Memory B cell (primary cell): ENCODE measurements around the gene ARHGAP4.

ENCODE experiments used
- ATAC-seq: fragments of 150-1000 bp; cut with Tn5 transposase; 2 replicates; pipeline ENCODE4 v1.10.0; 2021; ENCODE audit warnings: low read depth, mild to moderate bottlenecking, moderate library complexity
- DNase-seq, 2 donors: peaks; one replicate each; pipeline ENCODE4 v3.0.0; 2022; ENCODE audit warnings: low spot score in 2 of 2
- H3K27ac Mint-ChIP-seq: one replicate; pipeline ENCODE4 v1.8.0; 2022; ENCODE audit warnings: mild to moderate bottlenecking, moderate library complexity, mixed read lengths
- H3K27me3 Mint-ChIP-seq: one replicate; pipeline ENCODE4 v1.8.0; 2022; ENCODE audit warnings: mixed read lengths
- H3K36me3 Mint-ChIP-seq: one replicate; pipeline ENCODE4 v1.8.0; 2022; ENCODE audit warnings: mild to moderate bottlenecking, mixed read lengths
- H3K4me1 Mint-ChIP-seq: one replicate; pipeline ENCODE4 v1.8.0; 2022; ENCODE audit warnings: mixed read lengths
- H3K4me3 Mint-ChIP-seq: one replicate; pipeline ENCODE4 v1.8.0; 2022; ENCODE audit warnings: mild to moderate bottlenecking, moderate library complexity, mixed read lengths
- H3K9me3 Mint-ChIP-seq: one replicate; pipeline ENCODE4 v1.8.0; 2022; ENCODE audit warnings: mixed read lengths

The ARHGAP4 gene

DNA sequence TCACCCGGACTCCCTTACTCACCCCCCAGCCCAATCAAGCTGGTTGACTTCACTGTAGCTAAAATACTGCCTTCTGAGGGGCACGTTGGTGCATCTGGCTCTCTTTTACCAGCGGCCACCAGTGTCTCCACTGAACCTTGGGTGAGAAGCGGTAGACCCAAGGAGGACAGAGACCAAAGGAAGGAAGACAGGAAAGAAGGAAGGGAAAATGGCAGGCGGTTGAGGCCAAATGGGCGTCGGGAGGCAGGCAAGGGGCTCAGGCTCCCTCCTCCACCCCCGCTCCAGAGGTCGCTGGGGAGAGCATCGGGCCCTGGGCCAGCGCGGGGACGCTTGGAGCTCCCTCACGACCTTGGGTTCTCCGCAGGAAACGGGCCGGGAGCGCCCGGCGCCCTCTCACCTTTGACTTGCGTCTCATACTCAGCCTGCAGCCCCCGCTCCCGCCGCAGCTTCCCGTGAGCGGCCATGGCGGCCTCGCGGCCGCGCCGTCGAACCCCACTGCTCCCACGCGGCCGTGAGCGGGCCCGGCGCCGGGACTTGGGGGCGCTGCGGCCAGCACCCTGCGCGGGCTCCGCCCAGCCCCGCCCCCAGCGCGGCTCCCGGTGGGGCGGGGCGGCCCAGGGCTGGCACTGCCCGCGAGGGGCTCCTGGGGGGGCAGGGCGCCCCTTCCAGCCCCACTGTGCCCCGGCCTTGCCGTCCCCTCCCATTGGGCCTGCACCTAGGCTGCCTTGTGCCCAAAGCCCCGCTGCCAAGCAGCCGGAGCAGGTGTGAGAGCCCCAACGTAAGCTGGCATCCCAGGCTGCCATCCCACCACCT lies at the start of gene ARHGAP4:
Gene ARHGAP4 (minus strand): TSS at position 526 of the 813 bp plus-strand sequence. CDS start 62 bp downstream, at position 464.
- peaks cover 20% of the 10 kb centered on the region for H3K4me1 Mint-ChIP-seq
- peaks cover 3% of the 10 kb centered on the region for H3K36me3 Mint-ChIP-seq
- H3K27ac Mint-ChIP-seq: peak within 1 kb of the TSS; percentile 96
- H3K9me3 Mint-ChIP-seq: no peaks in the 10 kb centered on the region
- H3K27me3 Mint-ChIP-seq: no peaks in the 10 kb centered on the region
- DNase-seq: peak in 1 of 2 donors; percentile 24
- peak within 1 kb of the TSS; percentile 98 for H3K4me3 Mint-ChIP-seq
- ATAC-seq: peak; percentile 2

DNA sequence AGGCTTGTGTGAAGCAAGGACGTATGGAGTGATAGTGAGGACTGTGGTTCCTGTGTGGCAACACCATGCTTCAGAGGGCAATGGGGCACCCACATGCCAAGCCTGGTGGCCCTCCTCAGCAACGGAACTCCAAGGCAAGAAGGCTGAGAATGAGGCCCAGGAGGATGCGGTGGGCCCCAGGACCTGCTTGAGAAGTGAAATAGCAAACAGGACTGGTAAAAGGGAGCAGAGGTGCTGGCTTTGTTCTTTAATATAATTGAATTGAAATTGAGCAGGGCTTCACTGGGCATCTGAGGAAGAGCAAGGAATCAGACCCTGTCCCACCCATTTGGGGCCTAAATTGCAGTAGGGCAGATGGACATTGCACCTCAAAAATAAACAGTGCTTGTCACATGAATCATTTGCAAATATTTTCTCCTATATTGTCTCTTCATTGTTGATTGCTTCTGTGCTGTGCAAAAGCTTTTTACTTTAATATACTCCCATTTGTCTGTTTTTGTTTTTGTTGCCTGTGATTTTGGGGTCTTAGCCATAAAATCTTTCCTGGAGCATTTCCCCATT lies 48.7 kb upstream of the ARHGAP4 start:
- H3K4me1 Mint-ChIP-seq: peaks cover 9% of the 10 kb centered on the region
- H3K9me3 Mint-ChIP-seq: no peaks in the 10 kb centered on the region
- no peak for ATAC-seq
- H3K27me3 Mint-ChIP-seq: no peaks in the 10 kb centered on the region
- no peak overlapping the region for H3K4me3 Mint-ChIP-seq
- DNase-seq: no peak
- peaks cover 2% of the 10 kb centered on the region for H3K36me3 Mint-ChIP-seq
- H3K27ac Mint-ChIP-seq: peak overlapping the region; percentile 87

DNA sequence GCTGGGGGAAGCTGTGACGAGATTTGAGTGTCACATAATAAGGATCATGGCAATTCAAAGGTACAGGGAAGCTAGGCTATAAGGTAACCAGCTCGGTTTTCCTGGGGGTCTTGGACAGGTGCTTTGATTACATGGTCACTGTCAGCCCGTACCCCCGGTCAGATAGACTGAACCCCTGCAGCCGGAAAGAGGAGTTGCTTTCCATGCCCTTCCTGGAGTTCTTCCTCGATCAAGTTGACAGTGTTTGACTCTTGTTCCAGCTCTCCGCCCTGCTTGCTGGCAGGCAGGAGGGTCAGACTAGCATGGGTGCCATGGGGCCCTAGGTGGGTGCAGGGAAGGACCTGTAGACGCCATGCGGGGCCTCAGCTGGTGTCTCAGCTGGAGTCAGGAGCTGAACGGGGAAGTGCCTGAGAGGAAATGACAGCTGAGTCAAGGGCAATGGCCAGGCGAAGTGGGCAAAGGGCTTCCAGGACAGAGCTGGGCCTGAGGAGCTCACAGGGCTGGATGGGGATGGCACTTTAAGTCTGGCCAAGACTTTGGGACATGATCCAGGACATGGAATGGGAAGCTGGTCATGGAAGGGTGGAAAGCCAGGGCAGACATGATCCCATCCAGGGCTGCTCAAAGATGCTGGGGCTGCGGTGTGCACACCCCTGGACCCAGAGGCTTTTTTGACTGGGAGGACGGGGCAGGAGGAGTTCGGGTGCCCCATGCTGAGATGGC lies 48.1 kb upstream of the ARHGAP4 start:
- ATAC-seq (no peak), DNase-seq (no peak)
- Mint-ChIP-seq H3K4me3 (peak overlapping the region; percentile 80), H3K9me3 (no peaks in the 10 kb centered on the region), H3K36me3 (peaks cover 2% of the 10 kb centered on the region), H3K27ac (peak overlapping the region; percentile 87), H3K27me3 (no peaks in the 10 kb centered on the region), H3K4me1 (peaks cover 14% of the 10 kb centered on the region)

DNA sequence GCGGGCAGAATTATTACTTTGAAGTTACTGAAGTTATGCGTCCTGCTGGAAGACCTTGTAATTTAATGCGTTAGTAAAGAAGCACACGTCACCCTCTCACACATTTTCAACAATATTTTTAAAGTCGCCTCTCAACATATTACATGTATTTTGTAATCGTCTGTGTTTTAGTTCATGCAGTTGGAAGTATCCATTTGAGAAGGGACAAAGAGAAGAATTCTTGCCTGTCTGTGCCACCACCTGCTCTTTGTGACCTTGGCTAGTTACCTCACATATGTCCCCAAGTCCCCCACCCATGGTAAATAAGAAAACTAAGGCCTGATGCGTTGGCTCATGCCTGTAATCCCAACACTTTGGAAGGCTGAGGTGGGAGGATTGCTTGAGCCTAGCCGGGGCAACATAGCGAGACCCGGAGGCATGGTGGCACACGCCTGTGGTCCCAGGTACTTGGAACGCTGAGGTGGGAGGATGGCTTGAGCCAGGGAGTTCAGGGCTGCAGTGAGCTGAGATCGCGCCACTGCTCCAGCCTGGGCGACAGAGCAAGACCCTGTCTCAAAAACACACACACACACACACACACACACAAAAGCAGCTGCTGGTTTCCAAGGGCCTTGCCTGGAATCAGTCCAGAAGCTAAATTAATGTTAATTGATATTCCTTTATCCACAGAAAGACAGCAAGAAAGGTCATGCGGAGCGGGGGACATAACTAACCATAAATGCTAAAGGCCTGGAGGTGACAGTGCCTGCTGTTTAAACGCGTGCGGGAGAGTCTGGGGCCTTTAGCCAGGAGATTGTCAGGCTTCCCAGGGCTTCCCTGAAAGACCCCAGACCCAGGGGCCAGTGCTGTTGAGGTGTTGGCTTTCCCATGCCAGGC lies 47.3 kb upstream of the ARHGAP4 start:
- Mint-ChIP-seq H3K36me3 (peaks cover 2% of the 10 kb centered on the region), H3K9me3 (no peaks in the 10 kb centered on the region), H3K27me3 (no peaks in the 10 kb centered on the region), H3K27ac (peak overlapping the region; percentile 97), H3K4me1 (peaks cover 14% of the 10 kb centered on the region), H3K4me3 (peak overlapping the region; percentile 80)
- DNase-seq (no peak), ATAC-seq (no peak)

DNA sequence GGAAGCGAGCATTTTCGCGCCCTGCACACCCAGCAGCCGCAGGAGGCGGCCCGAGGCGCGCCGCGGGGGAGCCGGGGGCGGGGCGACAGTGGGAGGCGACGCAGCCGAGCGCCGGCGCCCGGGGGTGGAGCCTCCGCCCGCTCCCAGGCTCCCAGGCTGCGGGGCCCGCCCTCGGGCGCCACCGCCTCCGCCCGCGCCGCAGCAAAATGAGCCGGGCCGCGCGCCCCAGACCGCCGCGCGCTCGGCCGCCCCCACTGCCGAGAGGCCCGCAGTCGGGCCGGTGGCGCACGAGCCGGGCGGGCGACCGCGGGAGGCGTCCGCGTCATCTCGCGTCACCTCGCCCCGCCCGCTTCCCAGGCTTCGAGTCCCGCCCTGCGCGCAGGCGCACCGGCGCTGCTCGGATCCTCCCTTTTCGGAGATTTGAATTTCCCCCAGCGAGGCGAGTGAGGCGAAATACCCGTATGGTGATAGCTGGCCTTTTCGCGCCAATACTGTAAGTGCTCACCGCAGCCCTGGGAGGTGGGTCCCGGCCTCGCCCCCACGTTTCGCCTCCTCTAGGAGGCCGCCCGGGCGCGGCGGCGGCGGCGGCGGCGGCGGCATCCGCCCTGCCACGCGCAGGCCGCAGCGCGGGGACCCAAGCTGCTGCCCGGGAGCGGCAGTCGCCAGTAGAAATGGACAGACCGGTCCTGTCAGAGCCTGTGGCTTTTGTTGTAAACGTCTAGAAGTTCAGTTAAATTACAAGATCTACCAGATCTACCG lies 46.5 kb upstream of the ARHGAP4 start, which contains the start of gene TMEM187:
Gene TMEM187 (plus strand): TSS at position 387 of the 759 bp plus-strand sequence. CDS start 9,309 bp downstream, outside the sequence.
- H3K27me3 Mint-ChIP-seq: no peaks in the 10 kb centered on the region
- peak within 1 kb of the TSS; percentile 97 for H3K27ac Mint-ChIP-seq
- peaks cover 20% of the 10 kb centered on the region for H3K4me1 Mint-ChIP-seq
- peak within 1 kb of the TSS; percentile 100 for H3K4me3 Mint-ChIP-seq
- H3K9me3 Mint-ChIP-seq: no peaks in the 10 kb centered on the region
- H3K36me3 Mint-ChIP-seq: peaks cover 2% of the 10 kb centered on the region
- ATAC-seq: peak; percentile 51
- DNase-seq: peak; percentile 82 to 86

DNA sequence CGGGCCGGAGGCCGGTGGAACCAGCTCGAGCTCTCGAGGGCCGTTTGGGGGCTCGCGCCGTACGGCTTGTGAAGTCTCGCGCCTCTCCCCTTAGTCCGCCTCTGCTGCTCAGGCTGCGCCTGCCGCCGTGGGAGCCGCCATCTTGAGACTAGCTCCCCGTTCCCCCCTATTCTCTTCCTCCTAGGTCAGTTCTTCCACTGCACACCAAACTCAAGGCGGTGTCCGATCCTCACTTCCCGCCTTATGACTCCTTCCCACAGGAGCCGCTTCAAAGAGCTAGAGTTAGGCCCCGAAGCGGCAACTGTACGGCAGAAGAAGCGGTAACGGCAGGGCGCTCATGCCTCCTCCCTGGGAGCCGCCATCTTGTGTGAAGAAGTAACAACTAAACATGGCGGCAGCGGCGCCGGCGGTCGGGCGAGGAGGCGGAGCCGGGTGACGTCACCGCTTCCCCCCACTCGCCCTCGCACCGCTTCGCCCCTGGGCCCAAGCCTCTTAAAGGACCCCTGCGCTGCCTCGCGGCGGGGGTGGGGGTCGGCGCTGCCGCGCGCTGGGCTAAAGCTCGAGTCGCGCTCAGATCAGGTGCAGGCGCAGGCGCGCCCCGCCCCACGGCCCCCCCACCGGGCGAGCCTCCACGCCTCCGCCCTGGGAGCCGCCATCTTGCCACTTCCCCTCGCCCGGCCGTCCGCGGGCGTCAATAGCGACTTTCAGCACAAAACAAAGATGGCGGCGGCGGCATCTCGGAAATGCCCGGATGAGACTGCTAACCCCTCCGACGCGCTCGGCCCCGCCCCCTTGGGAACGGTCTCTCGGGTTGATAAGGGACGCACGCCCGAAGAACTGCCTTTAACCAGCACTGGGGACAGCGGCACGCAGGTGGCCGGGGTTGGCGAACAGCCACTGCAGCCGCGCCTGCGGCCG lies 45.6 kb upstream of the ARHGAP4 start, which contains the start of gene HCFC1:
Gene HCFC1 (minus strand): TSS at position 369 of the 918 bp plus-strand sequence. CDS start 978 bp downstream, outside the sequence.
- Mint-ChIP-seq H3K27ac (peak within 1 kb of the TSS; percentile 97), H3K27me3 (no peaks in the 10 kb centered on the region), H3K9me3 (no peaks in the 10 kb centered on the region), H3K36me3 (peaks cover 2% of the 10 kb centered on the region), H3K4me1 (peaks cover 25% of the 10 kb centered on the region), H3K4me3 (peak within 1 kb of the TSS; percentile 100)
- ATAC-seq (peak; percentile 49), DNase-seq (peak; percentile 86 to 88)

DNA sequence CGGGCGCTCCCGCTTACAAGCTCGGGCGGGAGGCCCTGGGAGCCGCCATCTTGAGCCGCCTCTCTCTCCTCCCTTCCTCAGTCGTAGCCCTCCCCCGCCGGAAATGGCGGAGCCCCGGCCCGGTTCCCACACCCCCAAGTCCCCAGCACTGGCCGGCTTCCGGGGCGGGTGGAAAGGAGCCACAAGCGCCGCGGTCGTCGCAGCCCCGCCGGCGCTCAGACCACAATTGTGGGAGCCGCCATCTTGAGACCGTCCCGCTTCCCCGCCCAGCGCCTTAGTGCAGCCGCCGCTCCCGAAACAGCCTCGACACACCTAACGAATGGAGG lies 45.0 kb upstream of the ARHGAP4 start:
- ATAC-seq: peak; percentile 46

DNA sequence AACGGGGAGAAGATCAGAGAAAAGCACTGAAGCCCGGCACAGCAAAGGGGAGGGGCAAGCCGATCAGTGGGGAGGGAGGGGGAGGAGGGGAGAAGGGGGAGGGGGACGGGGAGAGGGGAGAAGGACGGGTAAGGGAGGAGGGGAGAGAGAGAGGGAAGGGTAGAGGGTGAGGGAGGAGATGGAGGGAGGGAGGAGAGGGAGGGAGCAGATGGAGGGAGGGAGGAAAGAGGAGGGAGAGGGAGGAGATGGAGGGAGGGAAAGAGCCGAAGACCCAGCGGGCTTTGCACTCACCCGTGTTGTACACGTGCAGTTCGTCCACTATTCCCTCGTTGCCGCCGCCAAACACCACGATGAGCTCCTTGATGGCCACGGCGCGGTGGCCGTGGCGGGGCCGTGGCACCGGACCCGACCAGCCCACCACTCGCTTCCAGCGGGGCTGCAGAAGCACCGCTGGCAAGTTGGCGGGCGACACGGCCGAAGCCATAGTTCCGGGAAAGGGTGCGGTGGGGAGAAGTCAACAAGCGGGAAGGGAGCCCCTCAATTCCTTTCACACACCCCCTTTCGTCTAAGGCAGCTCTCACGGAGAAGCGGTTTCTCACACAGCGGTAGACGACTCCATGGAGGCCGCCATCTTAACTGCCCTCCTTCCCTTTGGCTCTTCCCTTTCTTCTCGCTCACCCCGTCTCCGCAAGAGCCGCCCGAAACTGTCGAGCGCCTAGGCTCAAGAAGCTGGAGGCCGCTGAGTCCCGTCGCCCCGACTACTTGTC lies 44.5 kb upstream of the ARHGAP4 start:
- H3K27me3 Mint-ChIP-seq: no peaks in the 10 kb centered on the region
- H3K4me1 Mint-ChIP-seq: peaks cover 33% of the 10 kb centered on the region
- peak overlapping the region; percentile 100 for H3K4me3 Mint-ChIP-seq
- H3K27ac Mint-ChIP-seq: peak overlapping the region; percentile 97
- H3K9me3 Mint-ChIP-seq: no peaks in the 10 kb centered on the region
- ATAC-seq: peak; percentile 7
- no peak for DNase-seq
- H3K36me3 Mint-ChIP-seq: peaks cover 2% of the 10 kb centered on the region

More for the DNA sequence above, 45.0 kb upstream of the ARHGAP4 start:
- peaks cover 2% of the 10 kb centered on the region for H3K36me3 Mint-ChIP-seq
- H3K4me3 Mint-ChIP-seq: peak overlapping the region; percentile 100
- no peaks in the 10 kb centered on the region for H3K9me3 Mint-ChIP-seq
- peak overlapping the region; percentile 97 for H3K27ac Mint-ChIP-seq
- no peaks in the 10 kb centered on the region for H3K27me3 Mint-ChIP-seq
- peak; percentile 77 to 81 for DNase-seq
- peaks cover 30% of the 10 kb centered on the region for H3K4me1 Mint-ChIP-seq

DNA sequence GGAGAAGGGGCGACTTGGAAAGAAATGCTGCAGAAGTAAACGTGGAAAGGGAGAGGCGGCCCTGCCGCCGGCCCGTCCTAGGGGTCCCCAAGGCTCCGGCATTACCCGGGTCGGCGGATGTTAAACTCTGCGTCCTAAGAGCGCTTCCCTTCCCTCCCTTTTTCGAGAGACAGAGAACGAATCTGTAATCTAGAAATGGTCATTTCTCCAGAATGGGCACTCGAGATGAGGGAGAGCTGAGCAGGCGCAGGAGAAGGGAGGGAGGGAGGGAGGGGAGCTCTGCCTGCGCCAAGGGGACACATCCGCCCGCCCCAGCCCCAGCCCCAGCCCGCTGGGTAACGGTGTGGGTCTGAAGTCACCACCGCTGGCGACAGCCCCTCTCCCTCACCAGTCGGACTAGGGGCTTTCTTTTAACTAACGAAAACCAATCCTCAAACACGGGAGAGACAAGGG lies 43.9 kb upstream of the ARHGAP4 start:
- Mint-ChIP-seq H3K4me1 (peaks cover 37% of the 10 kb centered on the region), H3K27me3 (no peaks in the 10 kb centered on the region)

DNA sequence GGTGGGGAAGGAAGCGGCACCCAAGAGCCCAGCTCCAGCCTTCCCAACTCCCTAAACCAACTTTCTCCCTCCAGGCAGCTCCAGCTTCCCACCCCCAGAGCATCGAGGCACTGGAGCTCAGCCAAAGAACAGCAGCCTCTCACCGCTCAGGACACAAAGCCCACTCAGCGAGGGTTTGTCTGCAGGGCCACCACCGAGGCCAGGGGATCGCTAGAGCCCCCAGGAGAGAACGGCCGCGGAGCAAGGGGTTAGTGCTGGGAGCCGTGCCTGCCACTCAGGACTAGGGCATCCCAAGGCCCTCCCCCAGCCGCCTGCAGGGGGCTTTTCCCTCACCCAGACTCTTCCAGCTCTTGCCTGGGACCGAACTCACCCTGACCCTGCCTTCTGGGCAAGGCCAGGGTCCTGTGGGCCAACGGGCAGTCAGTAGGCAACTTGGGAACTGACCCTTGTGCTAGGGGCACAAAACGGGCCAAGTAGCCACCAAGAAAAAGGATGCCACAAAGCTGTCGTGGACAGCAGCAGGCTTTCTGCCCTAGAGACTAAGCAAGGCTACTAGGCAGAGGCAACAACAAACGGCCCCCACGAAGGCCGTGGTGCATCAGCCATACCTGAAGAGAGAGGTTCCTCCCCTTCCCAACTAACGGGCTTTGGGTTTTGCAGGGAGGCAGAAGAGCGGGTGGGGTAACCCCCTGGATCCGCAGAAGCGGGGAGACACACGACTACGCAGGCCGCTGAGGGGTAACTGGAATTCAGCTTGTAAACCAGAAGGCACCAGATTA lies 43.2 kb upstream of the ARHGAP4 start:
- peaks cover 2% of the 10 kb centered on the region for H3K36me3 Mint-ChIP-seq
- no peaks in the 10 kb centered on the region for H3K27me3 Mint-ChIP-seq
- H3K4me3 Mint-ChIP-seq: peak overlapping the region; percentile 100
- H3K4me1 Mint-ChIP-seq: peaks cover 33% of the 10 kb centered on the region
- DNase-seq (peak in 1 of 2 donors; percentile 33), ATAC-seq (no peak)
- peak overlapping the region; percentile 86 for H3K27ac Mint-ChIP-seq
- H3K9me3 Mint-ChIP-seq: no peaks in the 10 kb centered on the region

More for the DNA sequence above, 43.9 kb upstream of the ARHGAP4 start:
- no peak for ATAC-seq
- peaks cover 2% of the 10 kb centered on the region for H3K36me3 Mint-ChIP-seq
- no peaks in the 10 kb centered on the region for H3K9me3 Mint-ChIP-seq
- H3K27ac Mint-ChIP-seq: peak overlapping the region; percentile 86
- peak overlapping the region; percentile 100 for H3K4me3 Mint-ChIP-seq
- peak in 1 of 2 donors; percentile 26 for DNase-seq

DNA sequence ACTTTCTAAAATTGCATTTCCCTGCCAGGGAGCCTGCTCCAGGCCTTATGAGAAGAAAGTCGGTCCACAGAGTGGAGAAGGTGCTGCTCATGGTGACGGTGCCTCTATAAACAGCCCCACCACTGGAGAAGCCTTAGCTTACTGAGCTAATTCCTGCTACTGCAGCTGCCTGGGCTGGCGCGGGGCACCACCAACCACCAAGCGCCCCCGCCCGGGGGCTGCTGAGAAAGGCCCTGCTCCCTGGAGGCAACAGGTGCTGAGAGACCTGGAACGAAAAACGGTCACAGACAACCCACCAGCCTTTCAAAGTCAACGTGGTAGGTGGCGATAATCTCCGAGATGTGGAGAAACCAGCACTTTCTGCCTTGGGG lies 42.7 kb upstream of the ARHGAP4 start:
- Mint-ChIP-seq H3K4me3 (peak overlapping the region; percentile 100), H3K4me1 (peaks cover 30% of the 10 kb centered on the region), H3K36me3 (peaks cover 2% of the 10 kb centered on the region), H3K27ac (peak overlapping the region; percentile 92), H3K27me3 (no peaks in the 10 kb centered on the region), H3K9me3 (no peaks in the 10 kb centered on the region)
- DNase-seq: peak; percentile 41
- ATAC-seq: peak; percentile 5
